Suprapubic skin (tissue), 4 donors: Measurements from ENCODE around the gene GPM6B. TPM values are rescaled to one million over a fixed set of nuclear protein-coding genes. Genes with fewer than 3 reads are reported as not detected.
A peak's percentile ranks its signal among the peaks of the same experiment; 100 is the strongest.

Experiments used
- DNase-seq, 2 donors: peaks; one replicate each; pipeline ENCODE4 v3.0.0-alpha.2; 2019; ENCODE audit warnings: low spot score in 2 of 2
- H3K27ac ChIP-seq: fragments of 200-600 bp; sonication (generic); one replicate; pipeline ENCODE4 v1.5.1; 2019
- H3K27me3 ChIP-seq: fragments of 200-600 bp; sonication (generic); one replicate; pipeline ENCODE4 v1.5.1; 2019
- H3K36me3 ChIP-seq: fragments of 200-600 bp; sonication (generic); one replicate; pipeline ENCODE4 v1.5.1; 2019
- H3K4me1 ChIP-seq: fragments of 200-600 bp; sonication (generic); one replicate; pipeline ENCODE4 v1.5.1; 2019
- H3K4me3 ChIP-seq: fragments of 200-600 bp; sonication (generic); one replicate; pipeline ENCODE4 v1.5.1; 2019; ENCODE audit warnings: mild to moderate bottlenecking
- H3K9me3 ChIP-seq: fragments of 200-600 bp; sonication (generic); one replicate; pipeline ENCODE4 v1.5.1; 2019
- CTCF ChIP-seq, 2 donors: fragments of 200-600 bp in 1 of 2; fragments of 450-650 bp in 1 of 2; sonication (generic) in 1 of 2; IDR thresholded peaks; one replicate each; pipeline ENCODE4 v1.5.1; 2016 to 2019; ENCODE audit warnings: antibody characterized with exemption in 2 of 2, mild to moderate bottlenecking in 1 of 2, moderate library complexity in 1 of 2
- EP300 ChIP-seq: sonication (generic); formaldehyde crosslinking; IDR thresholded peaks from one replicate; pipeline ENCODE4 v1.6.1; 2017; ENCODE audit warnings: antibody characterized with exemption
- POLR2A ChIP-seq, 2 donors: fragments of 450-650 bp; IDR thresholded peaks; one replicate each; pipeline ENCODE4 v1.6.1; 2017; ENCODE audit warnings: antibody characterized with exemption in 2 of 2, mild to moderate bottlenecking in 2 of 2, moderate library complexity in 2 of 2
- POLR2AphosphoS5 ChIP-seq, 3 donors: sonication (generic); formaldehyde crosslinking; IDR thresholded peaks; one replicate each; pipeline ENCODE4 v1.6.1; 2017; ENCODE audit warnings: antibody characterized with exemption in 3 of 3
- WGBS: methylation state at CpG from one replicate; pipeline ENCODE4 v1.1.5; 2018; 5-methylcytosine and 5-hydroxymethylcytosine counted together
- total RNA-seq, 4 donors: library from RNA; depleted of rRNA; stranded (reverse); fragments of >200 nt; gene quantifications; one replicate each; pipeline ENCODE4 v1.1.0, GENCODE V29; 2016

Gene GPM6B
- total RNA-seq, 4 donors from 2014 or later = 6.6 to 21.7 (median 13.8) TPM

GRCh38 chrX:13790206-13791131 lies 26.4 kb downstream of the GPM6B start:
- Histone ChIP-seq H3K27ac (peak overlapping the region; percentile 59), H3K9me3 (no peaks in the 10 kb centered on the region), H3K36me3 (no peaks in the 10 kb centered on the region), H3K4me3 (no peak overlapping the region), H3K27me3 (no peaks in the 10 kb centered on the region), H3K4me1 (no peaks in the 10 kb centered on the region)
- WGBS = 64% methylated on average over 6 of the region's 6 CpGs
- no peak for DNase-seq
- TF ChIP-seq POLR2AphosphoS5 (IDR thresholded peaks at IDR 0.05) (no peak), CTCF (IDR thresholded peaks at IDR 0.05) (no peak), EP300 (no peak), POLR2A (IDR thresholded peaks at IDR 0.05) (no peak)

GRCh38 chrX:13786048-13786447 lies 30.8 kb downstream of the GPM6B start:
- H3K9me3 ChIP-seq = no peaks in the 10 kb centered on the region
- 54% methylated on average over 8 of the region's 8 CpGs for WGBS
- no peak overlapping the region for H3K4me3 ChIP-seq
- no peaks in the 10 kb centered on the region for H3K36me3 ChIP-seq
- H3K27me3 ChIP-seq = no peaks in the 10 kb centered on the region
- no peaks in the 10 kb centered on the region for H3K4me1 ChIP-seq
- H3K27ac ChIP-seq = no peak overlapping the region
- no peak for DNase-seq
- TF ChIP-seq POLR2AphosphoS5 (IDR thresholded peaks at IDR 0.05) = no peak
- TF ChIP-seq EP300 = no peak
- no peak for TF ChIP-seq CTCF (IDR thresholded peaks at IDR 0.05)
- TF ChIP-seq POLR2A (IDR thresholded peaks at IDR 0.05) = no peak

- Histone ChIP-seq H3K27me3 (no peaks in the 10 kb centered on the region), H3K9me3 (no peaks in the 10 kb centered on the region), H3K4me1 (no peaks in the 10 kb centered on the region), H3K36me3 (peaks cover 3% of the 10 kb centered on the region), H3K4me3 (no peak overlapping the region), H3K27ac (no peak overlapping the region)
- no peak for TF ChIP-seq EP300
- no peak for TF ChIP-seq CTCF (IDR thresholded peaks at IDR 0.05)
- no peak for TF ChIP-seq POLR2A (IDR thresholded peaks at IDR 0.05)
- no peak for TF ChIP-seq POLR2AphosphoS5 (IDR thresholded peaks at IDR 0.05)
- WGBS = 71% methylated on average over 7 of the region's 7 CpGs
- no peak for DNase-seq
Observed at GRCh38 chrX:13780868-13781427, 35.9 kb downstream of the GPM6B start.

GRCh38 chrX:13778916-13779315 lies 38.0 kb downstream of the GPM6B start:
- Histone ChIP-seq H3K27ac (no peak overlapping the region), H3K36me3 (peaks cover 11% of the 10 kb centered on the region), H3K4me1 (no peaks in the 10 kb centered on the region), H3K27me3 (no peaks in the 10 kb centered on the region), H3K4me3 (no peak overlapping the region), H3K9me3 (no peaks in the 10 kb centered on the region)
- TF ChIP-seq EP300 (no peak), POLR2A (IDR thresholded peaks at IDR 0.05) (no peak), POLR2AphosphoS5 (IDR thresholded peaks at IDR 0.05) (no peak), CTCF (IDR thresholded peaks at IDR 0.05) (no peak)
- no peak for DNase-seq
- WGBS = 35% methylated on average over 2 of the region's 2 CpGs

GRCh38 chrX:13776387-13776786 lies 40.5 kb downstream of the GPM6B start:
- 84% methylated on average over 4 of the region's 4 CpGs for WGBS
- no peaks in the 10 kb centered on the region for H3K27me3 ChIP-seq
- no peak overlapping the region for H3K27ac ChIP-seq
- TF ChIP-seq CTCF (IDR thresholded peaks at IDR 0.05) (no peak), POLR2AphosphoS5 (IDR thresholded peaks at IDR 0.05) (no peak), EP300 (no peak), POLR2A (IDR thresholded peaks at IDR 0.05) (no peak)
- H3K4me3 ChIP-seq = no peak overlapping the region
- no peaks in the 10 kb centered on the region for H3K4me1 ChIP-seq
- DNase-seq = no peak
- H3K9me3 ChIP-seq = no peaks in the 10 kb centered on the region
- H3K36me3 ChIP-seq = peaks cover 11% of the 10 kb centered on the region
